GM12801 (cell line): ENCODE data around the gene UBL5.

ENCODE experiments used
- CTCF ChIP-seq: IDR thresholded peaks from one replicate; pipeline ENCODE4 v1.5.1; 2011; ENCODE audit warnings: control low read depth; ENCODE audit not compliant: insufficient read length; ENCODE audit errors: extremely low read depth

UBL5 gene

GRCh38 chr19:9808855-9809824 is 18.6 kb upstream of the UBL5 start:
- TF ChIP-seq CTCF, result no peak

DNA sequence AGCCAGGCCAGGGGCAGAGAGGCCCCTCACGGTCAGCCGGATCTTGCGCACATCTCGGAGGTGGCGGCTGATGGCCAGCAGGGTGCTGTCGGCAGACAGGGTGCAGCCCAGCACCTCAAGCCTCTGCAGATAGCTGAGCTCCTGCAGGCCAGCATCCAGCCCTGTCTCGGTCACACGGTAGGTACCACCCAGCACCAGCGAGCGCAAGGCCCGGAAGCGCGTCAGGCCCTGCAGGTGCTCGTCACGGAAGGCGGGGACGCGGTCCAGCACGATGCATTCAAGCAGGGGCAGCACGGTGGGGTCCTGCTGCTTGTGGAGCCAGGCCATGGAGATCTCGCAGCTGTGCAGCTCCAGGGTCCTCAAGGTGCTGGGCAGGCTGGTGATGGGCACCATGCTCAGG is 16.6 kb upstream of the UBL5 start:
- TF ChIP-seq CTCF, result no peak

GRCh38 chr19:9818175-9818733 is 9.5 kb upstream of the UBL5 start:
- no peak for TF ChIP-seq CTCF

DNA sequence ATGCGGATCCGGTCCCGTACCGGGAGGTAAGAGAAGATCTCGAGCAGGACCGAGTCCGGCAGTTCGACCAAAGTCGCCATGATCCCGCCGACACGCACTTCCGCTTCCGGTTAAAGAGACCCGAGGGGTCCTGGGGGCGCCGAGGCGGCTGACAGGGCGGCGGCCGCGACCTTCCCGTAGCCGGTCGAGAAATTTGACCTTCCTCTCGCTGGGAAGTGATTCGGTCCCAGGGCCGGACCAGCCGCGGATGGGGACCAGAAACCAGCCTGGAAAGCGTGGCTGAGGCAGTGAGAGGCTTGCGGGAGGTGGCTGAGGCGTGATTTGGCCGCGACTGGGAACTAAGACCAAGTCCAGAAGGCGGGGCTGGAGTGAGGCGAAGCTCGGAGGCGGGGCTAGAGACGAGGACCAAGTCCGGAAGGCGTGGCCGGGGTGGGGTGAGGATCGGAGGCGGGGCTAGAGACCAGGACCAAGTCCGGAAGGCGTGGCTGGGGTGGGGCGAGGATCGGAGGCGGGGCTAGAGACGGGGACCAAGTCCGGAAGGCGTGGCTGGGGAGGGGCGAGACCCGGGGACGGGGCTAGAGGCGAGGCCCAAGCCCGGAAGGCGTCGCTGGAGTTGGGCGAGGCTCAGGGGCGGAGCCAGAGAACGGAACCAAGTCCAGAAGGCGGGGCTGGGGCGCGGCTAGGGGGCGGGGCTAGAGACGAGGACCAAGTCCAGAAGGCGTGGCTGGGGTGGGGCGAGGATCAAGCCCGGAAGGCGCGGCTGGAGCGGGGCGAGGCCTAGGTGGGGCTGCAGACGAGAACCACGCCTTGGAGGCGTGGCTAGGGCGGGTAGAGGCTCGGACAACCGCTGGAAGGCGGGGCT is 8.8 kb upstream of the UBL5 start, which contains the start of gene FBXL12:
Gene FBXL12, minus strand, starts transcription at position 346 of the 862 bp plus-strand sequence. Its CDS starts 266 bp downstream, at position 80.
- TF ChIP-seq CTCF, result no peak

GRCh38 chr19:9819596-9819909 is 8.2 kb upstream of the UBL5 start:
- TF ChIP-seq CTCF, result no peak

GRCh38 chr19:9823816-9824215 is 3.9 kb upstream of the UBL5 start:
- no peak for TF ChIP-seq CTCF

GRCh38 chr19:9828551-9829063 is 889 bp downstream of the UBL5 start:
- TF ChIP-seq CTCF, result no peak
